HFFc6 (cell line): ENCODE measurements around the gene NR3C2. TPM values are rescaled to one million over a fixed set of nuclear protein-coding genes. Genes with fewer than 3 reads are reported as not detected.
"Not testable (repeated sequence)": the region's sequence is repeated elsewhere in the genome, so short reads cannot be mapped to it uniquely, and the experiment has no call there.

Experiments
- DNase-seq: peaks from one replicate; pipeline ENCODE4 v3.0.0-alpha.2; 2018
- H3K27ac Mint-ChIP-seq: 2 replicates; pipeline ENCODE4 v1.8.0; 2020; ENCODE audit warnings: mild to moderate bottlenecking, mixed read lengths
- H3K27me3 Mint-ChIP-seq: 2 replicates; pipeline ENCODE4 v1.8.0; 2021; ENCODE audit warnings: mild to moderate bottlenecking, moderate library complexity, mixed read lengths; ENCODE audit not compliant: insufficient read depth
- H3K36me3 Mint-ChIP-seq: 2 replicates; pipeline ENCODE4 v1.8.0; 2021; ENCODE audit warnings: low read depth, mixed read lengths
- H3K4me1 Mint-ChIP-seq: 2 replicates; pipeline ENCODE4 v1.8.0; 2020; ENCODE audit warnings: low read depth, mixed read lengths
- H3K4me3 Mint-ChIP-seq: 2 replicates; pipeline ENCODE4 v1.8.0; 2020; ENCODE audit warnings: mild to moderate bottlenecking, moderate library complexity, mixed read lengths
- H3K9me3 Mint-ChIP-seq: 2 replicates; pipeline ENCODE4 v1.8.0; 2020; ENCODE audit warnings: mild to moderate bottlenecking, mixed read lengths
- total RNA-seq, 6 experiments: library from RNA; stranded (reverse); fragmentation: NEBNext Ultra II Directional; extraction: Animal tissue kit (Norgen Biotek cat#: 25700); gene quantifications; 2 replicates in 1 of 6; 3 replicates in 5 of 6; pipeline ENCODE4 v1.2.3, GENCODE V29; 2021
- TF ChIP-seq, protein P1 (sequence below): fragments of 200-600 bp; sonication (generic); IDR thresholded peaks from 2 replicates; pipeline ENCODE4 v1.5.0; 2021; ENCODE audit warnings: antibody characterized with exemption, mild to moderate bottlenecking

NR3C2 gene
- total RNA-seq, 6 experiments from 2014 or later: 0.07 to 0.26 (median 0.11) TPM

GRCh38 chr4:148330724-148331123, 111.5 kb downstream of the NR3C2 start:
- Mint-ChIP-seq H3K4me3 (no peak overlapping the region), H3K27me3 (no peaks in the 10 kb centered on the region), H3K27ac (no peak overlapping the region), H3K36me3 (no peaks in the 10 kb centered on the region), H3K9me3 (peaks cover 34% of the 10 kb centered on the region), H3K4me1 (no peaks in the 10 kb centered on the region)
- TF ChIP-seq, protein P1, sequence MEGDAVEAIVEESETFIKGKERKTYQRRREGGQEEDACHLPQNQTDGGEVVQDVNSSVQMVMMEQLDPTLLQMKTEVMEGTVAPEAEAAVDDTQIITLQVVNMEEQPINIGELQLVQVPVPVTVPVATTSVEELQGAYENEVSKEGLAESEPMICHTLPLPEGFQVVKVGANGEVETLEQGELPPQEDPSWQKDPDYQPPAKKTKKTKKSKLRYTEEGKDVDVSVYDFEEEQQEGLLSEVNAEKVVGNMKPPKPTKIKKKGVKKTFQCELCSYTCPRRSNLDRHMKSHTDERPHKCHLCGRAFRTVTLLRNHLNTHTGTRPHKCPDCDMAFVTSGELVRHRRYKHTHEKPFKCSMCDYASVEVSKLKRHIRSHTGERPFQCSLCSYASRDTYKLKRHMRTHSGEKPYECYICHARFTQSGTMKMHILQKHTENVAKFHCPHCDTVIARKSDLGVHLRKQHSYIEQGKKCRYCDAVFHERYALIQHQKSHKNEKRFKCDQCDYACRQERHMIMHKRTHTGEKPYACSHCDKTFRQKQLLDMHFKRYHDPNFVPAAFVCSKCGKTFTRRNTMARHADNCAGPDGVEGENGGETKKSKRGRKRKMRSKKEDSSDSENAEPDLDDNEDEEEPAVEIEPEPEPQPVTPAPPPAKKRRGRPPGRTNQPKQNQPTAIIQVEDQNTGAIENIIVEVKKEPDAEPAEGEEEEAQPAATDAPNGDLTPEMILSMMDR: no peak
- no peak for DNase-seq

- DNase-seq: no peak
- TF ChIP-seq, protein P1: no peak
- no peak overlapping the region for H3K4me3 Mint-ChIP-seq
- no peaks in the 10 kb centered on the region for H3K36me3 Mint-ChIP-seq
- peaks cover 39% of the 10 kb centered on the region for H3K9me3 Mint-ChIP-seq
- no peaks in the 10 kb centered on the region for H3K27me3 Mint-ChIP-seq
- H3K27ac Mint-ChIP-seq: no peak overlapping the region
- no peaks in the 10 kb centered on the region for H3K4me1 Mint-ChIP-seq
Observed at GRCh38 chr4:148330161-148330560, 112.1 kb downstream of the NR3C2 start.

GRCh38 chr4:148329751-148330150, 112.5 kb downstream of the NR3C2 start:
- H3K9me3 Mint-ChIP-seq: peaks cover 39% of the 10 kb centered on the region

GRCh38 chr4:148327683-148328082, 114.5 kb downstream of the NR3C2 start:
- no peak overlapping the region for H3K27ac Mint-ChIP-seq
- TF ChIP-seq, protein P1: no peak
- H3K4me1 Mint-ChIP-seq: no peaks in the 10 kb centered on the region
- H3K9me3 Mint-ChIP-seq: peaks cover 40% of the 10 kb centered on the region
- peaks cover 6% of the 10 kb centered on the region; the same call in 1 of the 2 replicates for H3K36me3 Mint-ChIP-seq
- no peak overlapping the region for H3K4me3 Mint-ChIP-seq
- no peaks in the 10 kb centered on the region for H3K27me3 Mint-ChIP-seq
- DNase-seq: no peak

More at GRCh38 chr4:148329751-148330150, 112.5 kb downstream of the NR3C2 start:
- no peaks in the 10 kb centered on the region for H3K4me1 Mint-ChIP-seq
- H3K4me3 Mint-ChIP-seq: no peak overlapping the region
- no peak for DNase-seq
- no peak overlapping the region for H3K27ac Mint-ChIP-seq
- H3K27me3 Mint-ChIP-seq: no peaks in the 10 kb centered on the region
- TF ChIP-seq, protein P1: no peak
- no peaks in the 10 kb centered on the region for H3K36me3 Mint-ChIP-seq

DNA sequence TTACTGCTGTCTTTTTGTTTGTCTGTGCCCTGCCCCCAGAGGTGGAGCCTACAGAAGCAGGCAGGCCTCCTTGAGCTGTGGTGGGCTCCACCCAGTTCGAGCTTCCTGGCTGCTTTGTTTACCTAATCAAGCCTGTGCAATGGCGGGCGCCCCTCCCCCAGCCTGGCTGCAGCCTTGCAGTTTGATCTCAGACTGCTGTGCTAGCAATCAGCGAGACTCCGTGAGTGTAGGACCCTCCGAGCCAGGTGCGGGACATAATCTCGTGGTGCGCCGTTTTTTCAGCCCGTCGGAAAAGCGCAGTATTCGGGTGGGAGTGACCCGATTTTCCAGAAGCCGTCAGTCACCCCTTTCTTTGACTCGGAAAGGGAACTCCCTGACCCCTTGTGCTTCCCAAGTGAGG, 118.9 kb downstream of the NR3C2 start:
- not testable (repeated sequence) for H3K4me1 Mint-ChIP-seq, H3K27me3 Mint-ChIP-seq, H3K27ac Mint-ChIP-seq, H3K36me3 Mint-ChIP-seq, H3K4me3 Mint-ChIP-seq, DNase-seq
- peaks cover 27% of the 10 kb centered on the region for H3K9me3 Mint-ChIP-seq

DNA sequence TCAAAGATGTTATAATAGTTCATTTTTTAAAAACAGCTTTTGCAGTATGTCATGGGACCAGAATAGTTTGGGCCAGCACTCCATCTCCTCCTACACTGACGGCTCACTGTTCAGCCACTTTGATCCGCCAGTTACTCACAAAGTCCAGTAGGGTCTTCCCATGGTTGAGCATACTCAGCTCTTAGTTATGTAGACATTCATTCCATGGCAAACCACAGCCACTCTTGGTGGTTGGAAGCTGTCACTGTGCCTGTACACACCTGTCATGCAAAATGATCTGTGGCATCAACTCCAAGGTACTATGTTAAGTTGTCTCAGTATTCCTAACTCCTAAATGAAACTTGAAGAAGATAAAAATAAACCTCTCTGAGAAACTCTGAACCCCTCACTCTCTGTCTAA, 127.2 kb downstream of the NR3C2 start:
- Mint-ChIP-seq H3K27me3 (no peaks in the 10 kb centered on the region), H3K4me3 (no peak overlapping the region), H3K4me1 (no peaks in the 10 kb centered on the region), H3K27ac (no peak overlapping the region), H3K36me3 (no peaks in the 10 kb centered on the region), H3K9me3 (peaks cover 4% of the 10 kb centered on the region; the same call in 1 of the 2 replicates)
- DNase-seq: no peak
- TF ChIP-seq, protein P1: no peak
